GM12874 (cell line): ENCODE data around the gene UTS2.

Experiments used
- CTCF ChIP-seq: IDR thresholded peaks from 2 replicates; pipeline ENCODE4 v1.5.1; 2011; ENCODE audit warnings: low read depth, mild to moderate bottlenecking, control low read depth, low read length, moderate library complexity; ENCODE audit not compliant: insufficient read depth

The UTS2 gene

GRCh38 chr1:7833035-7833434, 19.8 kb downstream of the UTS2 start:
- no peak for TF ChIP-seq CTCF

DNA sequence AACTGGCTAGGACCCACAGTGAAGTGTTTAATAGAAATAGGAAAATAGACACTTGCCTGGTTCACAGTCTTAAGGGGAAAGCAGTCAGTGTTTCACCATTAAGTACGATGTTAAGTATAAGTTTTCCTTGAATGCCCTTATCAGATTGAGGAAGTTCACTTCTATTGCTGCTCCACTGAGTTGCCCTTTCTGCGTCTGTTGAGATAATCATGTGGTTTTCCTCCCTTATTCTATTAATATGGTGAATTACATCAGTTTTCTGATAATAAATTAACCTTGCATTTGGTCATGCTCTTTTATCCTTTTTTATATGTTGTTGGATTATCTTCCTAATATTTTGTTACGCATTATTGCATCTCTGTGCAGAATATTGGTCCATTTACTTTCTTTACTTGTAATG, 21.4 kb downstream of the UTS2 start:
- no peak for TF ChIP-seq CTCF

GRCh38 chr1:7827126-7827955, 25.5 kb downstream of the UTS2 start:
- TF ChIP-seq CTCF = no peak

DNA sequence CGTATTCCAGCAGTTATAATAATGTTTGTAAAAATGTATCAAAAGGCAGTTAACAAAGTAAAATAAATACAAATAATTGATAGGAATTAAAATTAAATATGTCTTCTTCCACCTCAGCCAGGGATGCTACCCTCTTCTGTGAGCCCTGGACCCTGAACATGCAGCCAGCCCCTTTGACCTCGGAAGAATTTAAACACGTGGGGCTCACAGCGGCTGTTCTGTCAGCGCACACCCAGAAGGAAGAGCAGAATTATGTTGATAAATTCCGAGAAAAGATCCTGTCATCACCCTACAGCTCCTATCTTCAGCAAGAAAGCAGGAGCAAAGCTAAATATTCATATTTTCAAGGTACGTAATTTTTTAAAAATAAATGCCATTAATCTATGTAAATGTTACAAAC, 26.5 kb downstream of the UTS2 start:
- no peak for TF ChIP-seq CTCF

- TF ChIP-seq CTCF = no peak
Measured at GRCh38 chr1:7824701-7825100, 28.2 kb downstream of the UTS2 start.

GRCh38 chr1:7821282-7821681, 31.6 kb downstream of the UTS2 start:
- no peak for TF ChIP-seq CTCF

- TF ChIP-seq CTCF = no peak
Measured at GRCh38 chr1:7813677-7814373, 39.0 kb downstream of the UTS2 start.
